ENCODE measurements around the gene INO80B.
"Not testable (repeated sequence)": the region's sequence is repeated elsewhere in the genome, so short reads cannot be mapped to it uniquely, and the experiment has no call there.

The INO80B gene

GRCh38 chr2:74462786-74463105 is 7.9 kb downstream of the INO80B start:
- Histone ChIP-seq H3K4me3 (ENCODE audit: low read depth, low read length) (no peak overlapping the region), H3K79me2 (ENCODE audit: control insufficient read depth, insufficient read depth, low read length, unreplicated experiment) (peaks cover 26% of the 10 kb centered on the region), H3K27ac (ENCODE audit: low read depth, low read length) (no peak overlapping the region), H3K27me3 (ENCODE audit: insufficient read depth, low read length) (no peaks in the 10 kb centered on the region), H2AFZ (ENCODE audit: low read length, unreplicated experiment) (no peak overlapping the region), H3K36me3 (ENCODE audit: insufficient read depth, low read length) (no peaks in the 10 kb centered on the region), H3K4me1 (ENCODE audit: control insufficient read depth, insufficient read depth, low read length, unreplicated experiment) (no peaks in the 10 kb centered on the region)

GRCh38 chr2:74464406-74464805 is 9.5 kb downstream of the INO80B start:
- H3K4me1 ChIP-seq (ENCODE audit: control insufficient read depth, insufficient read depth, low read length, unreplicated experiment) = no peaks in the 10 kb centered on the region
- no peaks in the 10 kb centered on the region for H3K27me3 ChIP-seq (ENCODE audit: insufficient read depth, low read length)
- peak overlapping the region; percentile 70; the same call in 1 of the 2 replicates for H3K27ac ChIP-seq (ENCODE audit: low read depth, low read length)
- peaks cover 21% of the 10 kb centered on the region for H3K79me2 ChIP-seq (ENCODE audit: control insufficient read depth, insufficient read depth, low read length, unreplicated experiment)
- peak overlapping the region; percentile 98 for H2AFZ ChIP-seq (ENCODE audit: low read length, unreplicated experiment)
- no peaks in the 10 kb centered on the region for H3K36me3 ChIP-seq (ENCODE audit: insufficient read depth, low read length)
- H3K4me3 ChIP-seq (ENCODE audit: low read depth, low read length) = peak overlapping the region; percentile 95

GRCh38 chr2:74470742-74471141 is 15.9 kb downstream of the INO80B start:
- not testable (repeated sequence) for H2AFZ ChIP-seq (ENCODE audit: low read length, unreplicated experiment); H3K36me3 ChIP-seq (ENCODE audit: insufficient read depth, low read length); H3K27ac ChIP-seq (ENCODE audit: low read depth, low read length); H3K4me3 ChIP-seq (ENCODE audit: low read depth, low read length); H3K27me3 ChIP-seq (ENCODE audit: insufficient read depth, low read length); H3K4me1 ChIP-seq (ENCODE audit: control insufficient read depth, insufficient read depth, low read length, unreplicated experiment)
- peaks cover 11% of the 10 kb centered on the region for H3K79me2 ChIP-seq (ENCODE audit: control insufficient read depth, insufficient read depth, low read length, unreplicated experiment)

GRCh38 chr2:74471332-74472065 is 16.6 kb downstream of the INO80B start:
- peak overlapping the region; percentile 58 for H2AFZ ChIP-seq (ENCODE audit: low read length, unreplicated experiment)
- H3K36me3 ChIP-seq (ENCODE audit: insufficient read depth, low read length) = peaks cover 4% of the 10 kb centered on the region; the same call in 1 of the 2 replicates
- peaks cover 9% of the 10 kb centered on the region for H3K4me1 ChIP-seq (ENCODE audit: control insufficient read depth, insufficient read depth, low read length, unreplicated experiment)
- H3K4me3 ChIP-seq (ENCODE audit: low read depth, low read length) = peak overlapping the region; percentile 80
- peaks cover 7% of the 10 kb centered on the region for H3K79me2 ChIP-seq (ENCODE audit: control insufficient read depth, insufficient read depth, low read length, unreplicated experiment)
- H3K27ac ChIP-seq (ENCODE audit: low read depth, low read length) = peak overlapping the region; percentile 67
- no peaks in the 10 kb centered on the region for H3K27me3 ChIP-seq (ENCODE audit: insufficient read depth, low read length)

- peaks cover 6% of the 10 kb centered on the region; the same call in 1 of the 2 replicates for H3K36me3 ChIP-seq (ENCODE audit: insufficient read depth, low read length)
- H3K27me3 ChIP-seq (ENCODE audit: insufficient read depth, low read length) = no peaks in the 10 kb centered on the region
- H3K79me2 ChIP-seq (ENCODE audit: control insufficient read depth, insufficient read depth, low read length, unreplicated experiment) = peaks cover 7% of the 10 kb centered on the region
- peak within 1 kb of the TSS; percentile 96 for H2AFZ ChIP-seq (ENCODE audit: low read length, unreplicated experiment)
- peak within 1 kb of the TSS; percentile 80 for H3K4me3 ChIP-seq (ENCODE audit: low read depth, low read length)
- peaks cover 9% of the 10 kb centered on the region for H3K4me1 ChIP-seq (ENCODE audit: control insufficient read depth, insufficient read depth, low read length, unreplicated experiment)
- peak within 1 kb of the TSS; percentile 67 for H3K27ac ChIP-seq (ENCODE audit: low read depth, low read length)
Observed at GRCh38 chr2:74472086-74472944, 17.4 kb downstream of the INO80B start, which contains the start of gene MRPL53. MRPL53 (minus strand) TSS chr2:74472680; CDS start chr2:74472660, 20 bp downstream.

GRCh38 chr2:74472945-74473258 is 18.0 kb downstream of the INO80B start:
- H3K27ac ChIP-seq (ENCODE audit: low read depth, low read length) = peak overlapping the region; percentile 67
- peaks cover 7% of the 10 kb centered on the region for H3K79me2 ChIP-seq (ENCODE audit: control insufficient read depth, insufficient read depth, low read length, unreplicated experiment)
- peaks cover 10% of the 10 kb centered on the region; the same call in 1 of the 2 replicates for H3K36me3 ChIP-seq (ENCODE audit: insufficient read depth, low read length)
- peak overlapping the region; percentile 96 for H2AFZ ChIP-seq (ENCODE audit: low read length, unreplicated experiment)
- peak overlapping the region; percentile 80 for H3K4me3 ChIP-seq (ENCODE audit: low read depth, low read length)
- H3K4me1 ChIP-seq (ENCODE audit: control insufficient read depth, insufficient read depth, low read length, unreplicated experiment) = peaks cover 9% of the 10 kb centered on the region
- no peaks in the 10 kb centered on the region for H3K27me3 ChIP-seq (ENCODE audit: insufficient read depth, low read length)

GRCh38 chr2:74474481-74474880 is 19.6 kb downstream of the INO80B start:
- H2AFZ ChIP-seq (ENCODE audit: low read length, unreplicated experiment) = no peak overlapping the region
- no peaks in the 10 kb centered on the region for H3K27me3 ChIP-seq (ENCODE audit: insufficient read depth, low read length)
- H3K4me1 ChIP-seq (ENCODE audit: control insufficient read depth, insufficient read depth, low read length, unreplicated experiment) = peaks cover 9% of the 10 kb centered on the region
- no peak overlapping the region for H3K27ac ChIP-seq (ENCODE audit: low read depth, low read length)
- peaks cover 9% of the 10 kb centered on the region for H3K79me2 ChIP-seq (ENCODE audit: control insufficient read depth, insufficient read depth, low read length, unreplicated experiment)
- peaks cover 10% of the 10 kb centered on the region; the same call in 1 of the 2 replicates for H3K36me3 ChIP-seq (ENCODE audit: insufficient read depth, low read length)
- H3K4me3 ChIP-seq (ENCODE audit: low read depth, low read length) = no peak overlapping the region

GRCh38 chr2:74474899-74475298 is 20.0 kb downstream of the INO80B start:
- Histone ChIP-seq H3K79me2 (ENCODE audit: control insufficient read depth, insufficient read depth, low read length, unreplicated experiment) (peaks cover 9% of the 10 kb centered on the region), H3K27me3 (ENCODE audit: insufficient read depth, low read length) (no peaks in the 10 kb centered on the region), H3K36me3 (ENCODE audit: insufficient read depth, low read length) (peaks cover 11% of the 10 kb centered on the region; the same call in 1 of the 2 replicates), H3K27ac (ENCODE audit: low read depth, low read length) (no peak overlapping the region), H3K4me1 (ENCODE audit: control insufficient read depth, insufficient read depth, low read length, unreplicated experiment) (peaks cover 9% of the 10 kb centered on the region), H3K4me3 (ENCODE audit: low read depth, low read length) (no peak overlapping the region), H2AFZ (ENCODE audit: low read length, unreplicated experiment) (no peak overlapping the region)

GRCh38 chr2:74481431-74481830 is 26.5 kb downstream of the INO80B start:
- H3K27me3 ChIP-seq (ENCODE audit: insufficient read depth, low read length) = no peaks in the 10 kb centered on the region
- peaks cover 14% of the 10 kb centered on the region; the same call in 1 of the 2 replicates for H3K36me3 ChIP-seq (ENCODE audit: insufficient read depth, low read length)
- H3K4me1 ChIP-seq (ENCODE audit: control insufficient read depth, insufficient read depth, low read length, unreplicated experiment) = peaks cover 13% of the 10 kb centered on the region
- H3K27ac ChIP-seq (ENCODE audit: low read depth, low read length) = no peak overlapping the region
- peak overlapping the region; percentile 94 for H3K4me3 ChIP-seq (ENCODE audit: low read depth, low read length)
- no peak overlapping the region for H2AFZ ChIP-seq (ENCODE audit: low read length, unreplicated experiment)
- H3K79me2 ChIP-seq (ENCODE audit: control insufficient read depth, insufficient read depth, low read length, unreplicated experiment) = peaks cover 34% of the 10 kb centered on the region

GRCh38 chr2:74481961-74482800 is 27.3 kb downstream of the INO80B start:
- Histone ChIP-seq H3K27ac (ENCODE audit: low read depth, low read length) (peak overlapping the region; percentile 75; the same call in 1 of the 2 replicates), H2AFZ (ENCODE audit: low read length, unreplicated experiment) (peak overlapping the region; percentile 90), H3K4me1 (ENCODE audit: control insufficient read depth, insufficient read depth, low read length, unreplicated experiment) (peaks cover 13% of the 10 kb centered on the region), H3K79me2 (ENCODE audit: control insufficient read depth, insufficient read depth, low read length, unreplicated experiment) (peaks cover 34% of the 10 kb centered on the region), H3K27me3 (ENCODE audit: insufficient read depth, low read length) (no peaks in the 10 kb centered on the region), H3K36me3 (ENCODE audit: insufficient read depth, low read length) (peaks cover 14% of the 10 kb centered on the region; the same call in 1 of the 2 replicates), H3K4me3 (ENCODE audit: low read depth, low read length) (peak overlapping the region; percentile 94)

Measured in ACC112 (cell line).